ENCODE data around the gene GP5.

- TF ChIP-seq, protein P1, sequence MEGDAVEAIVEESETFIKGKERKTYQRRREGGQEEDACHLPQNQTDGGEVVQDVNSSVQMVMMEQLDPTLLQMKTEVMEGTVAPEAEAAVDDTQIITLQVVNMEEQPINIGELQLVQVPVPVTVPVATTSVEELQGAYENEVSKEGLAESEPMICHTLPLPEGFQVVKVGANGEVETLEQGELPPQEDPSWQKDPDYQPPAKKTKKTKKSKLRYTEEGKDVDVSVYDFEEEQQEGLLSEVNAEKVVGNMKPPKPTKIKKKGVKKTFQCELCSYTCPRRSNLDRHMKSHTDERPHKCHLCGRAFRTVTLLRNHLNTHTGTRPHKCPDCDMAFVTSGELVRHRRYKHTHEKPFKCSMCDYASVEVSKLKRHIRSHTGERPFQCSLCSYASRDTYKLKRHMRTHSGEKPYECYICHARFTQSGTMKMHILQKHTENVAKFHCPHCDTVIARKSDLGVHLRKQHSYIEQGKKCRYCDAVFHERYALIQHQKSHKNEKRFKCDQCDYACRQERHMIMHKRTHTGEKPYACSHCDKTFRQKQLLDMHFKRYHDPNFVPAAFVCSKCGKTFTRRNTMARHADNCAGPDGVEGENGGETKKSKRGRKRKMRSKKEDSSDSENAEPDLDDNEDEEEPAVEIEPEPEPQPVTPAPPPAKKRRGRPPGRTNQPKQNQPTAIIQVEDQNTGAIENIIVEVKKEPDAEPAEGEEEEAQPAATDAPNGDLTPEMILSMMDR (IDR thresholded peaks at IDR 0.05) = no peak
- no peak for TF ChIP-seq POLR2AphosphoS5 (IDR thresholded peaks at IDR 0.05)
- TF ChIP-seq POLR2A (IDR thresholded peaks at IDR 0.05) = no peak
These were observed 30.8 kb downstream of the GP5 start for GRCh38 chr3:194367992-194368841.

Data from breast epithelium (tissue), 3 donors.